Renal pelvis (tissue), 4 donors: ENCODE results near the gene SH3RF2. TPM values are rescaled to one million over a fixed set of nuclear protein-coding genes. Genes with fewer than 3 reads are reported as not detected.

ENCODE experiments used
- DNase-seq: peaks from one replicate; pipeline ENCODE4 v3.0.0-alpha.2; 2013
- polyA plus RNA-seq, 3 donors: library from polyadenylated mRNA; unstranded; fragments of 120-200 nt; gene quantifications; one replicate each; pipeline ENCODE4 v1.2.1, GENCODE V29; 2013; ENCODE audit not compliant: insufficient read length in 3 of 3

The SH3RF2 gene
- polyA plus RNA-seq, 3 donors, result 4.8 to 9.1 (median 7.7) TPM

GRCh38 chr5:146042628-146043279, 106.4 kb downstream of the SH3RF2 start:
- no peak for DNase-seq

GRCh38 chr5:146043722-146044121, 107.3 kb downstream of the SH3RF2 start:
- no peak for DNase-seq

- no peak for DNase-seq
These were observed 111.0 kb downstream of the SH3RF2 start for GRCh38 chr5:146047396-146047795.

- peak; percentile 73 for DNase-seq
These were observed 112.8 kb downstream of the SH3RF2 start for GRCh38 chr5:146048994-146049703.

DNA sequence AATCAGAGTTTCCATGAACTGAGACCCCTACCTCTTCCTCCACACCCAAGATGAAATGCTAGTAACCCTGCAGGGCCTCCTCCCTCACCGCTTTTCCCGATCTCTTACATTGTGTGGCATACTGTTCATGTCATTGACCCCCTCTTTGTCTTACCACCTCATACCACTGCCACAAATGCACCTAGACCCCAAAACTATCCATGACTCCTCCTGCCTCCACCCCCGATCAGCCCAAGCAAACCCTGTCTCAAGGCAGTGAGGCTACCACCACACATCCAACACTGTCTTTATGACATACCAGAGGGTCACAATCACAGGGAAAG, 113.3 kb downstream of the SH3RF2 start:
- DNase-seq, result no peak

DNA sequence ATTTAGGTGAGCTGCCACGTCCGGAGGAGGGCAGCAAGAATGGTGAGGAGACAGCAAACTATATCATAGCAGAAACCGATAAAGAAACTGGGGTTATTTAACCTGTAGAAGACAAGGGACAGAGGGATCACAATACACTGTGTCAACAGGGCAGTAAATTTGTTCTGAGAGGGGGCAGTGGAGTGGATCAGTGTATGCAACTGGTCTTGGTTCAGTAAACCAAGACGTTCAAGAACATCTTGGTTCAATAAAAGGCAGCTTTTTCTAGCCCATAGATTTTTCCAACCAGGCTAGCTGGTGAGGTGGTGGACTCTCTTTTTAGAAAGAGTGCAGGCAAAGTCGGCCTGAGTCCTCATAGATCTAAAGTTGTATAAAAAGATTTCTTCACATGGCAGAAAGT, 113.7 kb downstream of the SH3RF2 start:
- peak; percentile 17 for DNase-seq

- no peak for DNase-seq
These were observed 115.3 kb downstream of the SH3RF2 start for GRCh38 chr5:146051678-146052077.

DNA sequence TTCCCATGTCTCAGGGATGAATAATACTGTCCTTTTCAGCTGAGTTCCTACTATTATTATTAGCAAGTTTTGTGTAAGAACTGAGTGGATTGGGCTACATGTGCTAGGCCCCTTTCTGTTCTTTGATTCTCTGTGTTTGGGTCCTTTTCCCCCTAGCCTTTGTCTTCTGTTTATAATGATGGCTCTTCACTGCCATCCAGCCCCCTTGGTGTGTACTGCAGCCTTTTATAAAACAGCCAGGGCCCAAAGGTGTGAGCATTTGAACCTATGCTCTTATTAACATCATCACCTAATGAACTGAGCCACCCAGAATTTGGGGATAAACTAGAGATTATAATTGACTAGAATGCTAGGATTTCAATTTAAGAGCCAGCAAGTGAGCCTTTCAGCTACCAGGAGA, 116.4 kb downstream of the SH3RF2 start:
- no peak for DNase-seq

DNA sequence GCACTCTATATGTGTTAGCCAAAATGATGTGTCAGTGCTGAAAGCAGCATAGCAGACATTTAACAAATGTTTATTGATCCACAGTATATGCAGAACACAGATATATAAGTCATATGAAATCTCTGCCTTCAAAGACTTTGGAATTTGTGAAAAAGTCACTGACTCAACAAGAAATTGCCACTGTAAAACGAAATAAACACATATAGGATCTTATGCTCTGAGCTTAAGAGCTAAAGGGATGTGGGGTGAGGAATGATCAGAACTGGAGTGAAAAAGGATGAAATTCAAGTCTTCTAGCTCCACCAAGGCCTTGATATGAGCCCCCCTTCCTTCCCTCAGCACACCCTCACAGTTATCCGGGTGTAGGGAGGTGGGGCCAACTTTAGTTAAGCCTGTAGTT, 119.1 kb downstream of the SH3RF2 start:
- DNase-seq, result no peak

- no peak for DNase-seq
These were observed 123.3 kb downstream of the SH3RF2 start for GRCh38 chr5:146059460-146060220.

DNA sequence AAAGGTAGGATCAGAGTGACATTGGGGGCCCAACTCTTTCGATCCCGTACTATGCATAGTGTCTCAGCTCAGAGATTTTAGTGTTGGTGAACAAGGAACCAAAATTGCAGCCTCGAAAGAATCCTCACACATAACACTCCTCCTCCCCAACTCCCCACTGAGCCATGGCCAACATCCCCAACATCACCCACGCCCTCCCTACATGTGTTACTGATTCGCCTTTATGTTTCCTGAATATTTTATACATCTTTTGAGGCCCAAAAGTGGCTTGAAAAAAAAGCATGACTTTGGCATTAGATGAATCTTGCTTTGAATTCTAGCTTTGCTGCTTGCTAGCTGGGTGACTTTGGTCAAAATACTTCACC, 123.8 kb downstream of the SH3RF2 start:
- DNase-seq, result no peak

GRCh38 chr5:146066968-146067367, 130.6 kb downstream of the SH3RF2 start:
- no peak for DNase-seq

GRCh38 chr5:146068206-146068605, 131.8 kb downstream of the SH3RF2 start:
- no peak for DNase-seq

DNA sequence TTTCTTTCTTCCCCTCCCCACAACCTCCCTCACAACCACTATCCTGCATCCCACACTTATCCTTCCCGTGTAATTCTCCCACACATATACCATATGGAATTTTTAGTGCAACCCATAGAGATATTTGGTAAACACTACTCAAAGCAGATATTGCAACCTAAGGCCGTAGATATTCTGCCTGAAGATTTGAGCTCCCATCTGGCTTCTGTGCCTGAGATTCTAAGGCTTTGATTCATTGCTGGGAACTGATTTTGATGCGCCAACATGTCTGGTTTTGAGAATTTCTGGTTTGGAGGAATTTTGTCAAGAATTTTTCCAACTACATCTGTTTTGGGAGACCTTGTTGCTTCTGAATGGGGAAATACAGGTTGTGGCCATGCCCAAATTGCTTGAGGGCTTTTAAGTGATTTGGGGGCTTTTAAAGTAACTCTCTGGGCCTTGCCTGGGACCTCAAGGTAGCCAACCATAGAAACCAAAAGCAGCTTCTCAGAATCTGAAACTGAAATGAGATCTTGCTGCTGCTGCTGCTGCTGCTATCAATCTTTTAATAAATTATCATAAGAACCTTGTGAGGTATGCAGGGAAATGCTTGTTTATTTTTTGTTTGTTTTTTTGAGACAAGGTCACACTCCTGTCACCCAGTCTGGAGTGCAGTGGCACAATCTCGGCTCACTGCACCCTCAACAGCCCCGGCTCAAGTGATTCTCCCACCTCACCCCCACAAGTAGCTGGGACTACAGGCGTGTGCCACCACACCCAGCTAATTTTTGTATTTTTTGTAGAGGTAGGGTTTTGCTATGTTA, 132.8 kb downstream of the SH3RF2 start:
- DNase-seq, result no peak

DNA sequence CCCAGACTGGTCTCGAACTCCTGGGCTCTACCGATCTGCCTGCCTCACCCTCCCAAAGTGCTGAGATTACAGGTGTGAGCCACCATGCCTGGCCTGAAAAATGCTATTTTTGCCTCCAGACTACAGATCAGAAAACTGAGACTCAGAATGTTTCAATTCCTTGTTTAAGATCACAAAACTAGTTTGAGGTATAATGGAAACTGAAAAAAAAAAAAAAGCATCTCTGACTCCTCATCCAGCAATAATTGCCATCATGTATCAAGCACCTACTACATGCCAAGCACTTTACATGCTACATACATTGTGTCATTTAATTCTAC, 133.4 kb downstream of the SH3RF2 start:
- no peak for DNase-seq

DNA sequence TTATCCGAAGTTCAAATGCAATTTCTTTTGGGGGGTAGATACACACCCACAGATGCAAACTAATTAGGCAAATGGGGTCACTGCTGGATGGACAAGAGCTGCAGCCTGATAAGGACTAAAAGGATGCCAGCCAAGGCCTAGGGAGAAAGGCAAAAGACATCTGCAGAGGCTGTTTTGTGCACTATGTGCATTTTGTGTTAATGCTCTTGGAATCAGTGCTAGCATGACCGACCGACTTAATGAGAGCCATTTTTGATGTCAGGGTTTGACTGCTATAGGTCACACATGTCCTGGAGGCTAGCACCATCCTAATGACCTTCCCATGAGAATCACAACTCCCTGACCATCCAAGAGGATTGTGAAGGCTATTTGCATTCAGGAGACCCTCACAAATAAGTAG, 134.4 kb downstream of the SH3RF2 start:
- no peak for DNase-seq

- DNase-seq, result no peak
These were observed 134.8 kb downstream of the SH3RF2 start for GRCh38 chr5:146071171-146071570.

GRCh38 chr5:146072595-146072994, 136.2 kb downstream of the SH3RF2 start:
- DNase-seq, result no peak

GRCh38 chr5:146073239-146073900, 137.0 kb downstream of the SH3RF2 start:
- no peak for DNase-seq

DNA sequence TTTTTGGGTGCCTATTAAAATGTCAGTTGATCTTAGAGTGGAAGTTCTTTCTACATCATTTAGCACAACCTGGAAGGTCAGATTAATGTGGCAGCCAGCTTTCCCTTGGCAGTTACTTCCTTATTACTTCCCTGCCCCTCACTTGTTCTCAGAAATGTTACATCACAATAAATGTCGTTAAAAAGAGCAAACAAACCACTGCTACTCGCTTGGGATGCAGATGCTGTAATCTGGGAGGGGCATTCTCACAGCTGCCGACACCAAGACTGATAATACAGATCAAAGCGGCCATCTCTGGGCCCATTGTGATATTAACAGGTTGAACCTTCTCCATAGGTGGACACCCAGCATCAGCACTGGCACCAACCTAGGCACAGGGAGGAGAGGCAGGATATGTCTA, 139.7 kb downstream of the SH3RF2 start:
- DNase-seq, result no peak

GRCh38 chr5:146076455-146076854, 140.1 kb downstream of the SH3RF2 start:
- DNase-seq, result no peak

GRCh38 chr5:146078566-146078965, 142.2 kb downstream of the SH3RF2 start:
- no peak for DNase-seq
